ENCODE measurements around the gene FGF18.

Gene FGF18

DNA sequence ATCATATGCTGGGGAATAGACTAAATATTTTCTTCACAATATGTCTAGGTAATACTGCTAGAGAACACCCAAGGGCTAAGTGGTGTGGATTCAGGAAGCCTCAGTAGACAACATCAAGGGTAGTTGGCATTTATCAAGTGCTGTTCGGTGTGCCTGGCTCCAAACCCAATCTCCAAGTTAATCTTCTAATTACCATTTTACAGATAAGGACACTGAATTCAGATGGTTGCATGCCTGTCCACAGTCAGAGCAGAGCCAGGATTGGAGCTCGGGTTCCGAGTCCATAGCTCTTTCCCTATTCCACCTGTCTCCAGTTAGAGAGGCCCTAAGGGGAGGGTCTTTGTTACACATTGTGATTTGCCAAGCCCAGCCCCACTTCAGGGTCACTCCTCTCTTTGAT lies 58.2 kb downstream of the FGF18 start:
- TF ChIP-seq SIN3A (IDR thresholded peaks at IDR 0.05; ENCODE audit: borderline replicate concordance, insufficient read depth, low read length) = no peak
- no peak for TF ChIP-seq FOXP2 (optimal IDR thresholded peaks at IDR 0.05; ENCODE audit: borderline replicate concordance, extremely low read depth, extremely low read length, insufficient read depth)
- no peak for TF ChIP-seq POLR2AphosphoS5 (IDR thresholded peaks at IDR 0.05; ENCODE audit: low read depth, low read length)
- TF ChIP-seq TAF1 (IDR thresholded peaks at IDR 0.05; ENCODE audit: borderline replicate concordance, insufficient read depth, low read length) = no peak
- TF ChIP-seq, protein P1, sequence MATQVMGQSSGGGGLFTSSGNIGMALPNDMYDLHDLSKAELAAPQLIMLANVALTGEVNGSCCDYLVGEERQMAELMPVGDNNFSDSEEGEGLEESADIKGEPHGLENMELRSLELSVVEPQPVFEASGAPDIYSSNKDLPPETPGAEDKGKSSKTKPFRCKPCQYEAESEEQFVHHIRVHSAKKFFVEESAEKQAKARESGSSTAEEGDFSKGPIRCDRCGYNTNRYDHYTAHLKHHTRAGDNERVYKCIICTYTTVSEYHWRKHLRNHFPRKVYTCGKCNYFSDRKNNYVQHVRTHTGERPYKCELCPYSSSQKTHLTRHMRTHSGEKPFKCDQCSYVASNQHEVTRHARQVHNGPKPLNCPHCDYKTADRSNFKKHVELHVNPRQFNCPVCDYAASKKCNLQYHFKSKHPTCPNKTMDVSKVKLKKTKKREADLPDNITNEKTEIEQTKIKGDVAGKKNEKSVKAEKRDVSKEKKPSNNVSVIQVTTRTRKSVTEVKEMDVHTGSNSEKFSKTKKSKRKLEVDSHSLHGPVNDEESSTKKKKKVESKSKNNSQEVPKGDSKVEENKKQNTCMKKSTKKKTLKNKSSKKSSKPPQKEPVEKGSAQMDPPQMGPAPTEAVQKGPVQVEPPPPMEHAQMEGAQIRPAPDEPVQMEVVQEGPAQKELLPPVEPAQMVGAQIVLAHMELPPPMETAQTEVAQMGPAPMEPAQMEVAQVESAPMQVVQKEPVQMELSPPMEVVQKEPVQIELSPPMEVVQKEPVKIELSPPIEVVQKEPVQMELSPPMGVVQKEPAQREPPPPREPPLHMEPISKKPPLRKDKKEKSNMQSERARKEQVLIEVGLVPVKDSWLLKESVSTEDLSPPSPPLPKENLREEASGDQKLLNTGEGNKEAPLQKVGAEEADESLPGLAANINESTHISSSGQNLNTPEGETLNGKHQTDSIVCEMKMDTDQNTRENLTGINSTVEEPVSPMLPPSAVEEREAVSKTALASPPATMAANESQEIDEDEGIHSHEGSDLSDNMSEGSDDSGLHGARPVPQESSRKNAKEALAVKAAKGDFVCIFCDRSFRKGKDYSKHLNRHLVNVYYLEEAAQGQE (IDR thresholded peaks at IDR 0.05; ENCODE audit: insufficient read depth in 1 of 2, low read depth in 2 of 2, low read length in 2 of 2) = no peak

DNA sequence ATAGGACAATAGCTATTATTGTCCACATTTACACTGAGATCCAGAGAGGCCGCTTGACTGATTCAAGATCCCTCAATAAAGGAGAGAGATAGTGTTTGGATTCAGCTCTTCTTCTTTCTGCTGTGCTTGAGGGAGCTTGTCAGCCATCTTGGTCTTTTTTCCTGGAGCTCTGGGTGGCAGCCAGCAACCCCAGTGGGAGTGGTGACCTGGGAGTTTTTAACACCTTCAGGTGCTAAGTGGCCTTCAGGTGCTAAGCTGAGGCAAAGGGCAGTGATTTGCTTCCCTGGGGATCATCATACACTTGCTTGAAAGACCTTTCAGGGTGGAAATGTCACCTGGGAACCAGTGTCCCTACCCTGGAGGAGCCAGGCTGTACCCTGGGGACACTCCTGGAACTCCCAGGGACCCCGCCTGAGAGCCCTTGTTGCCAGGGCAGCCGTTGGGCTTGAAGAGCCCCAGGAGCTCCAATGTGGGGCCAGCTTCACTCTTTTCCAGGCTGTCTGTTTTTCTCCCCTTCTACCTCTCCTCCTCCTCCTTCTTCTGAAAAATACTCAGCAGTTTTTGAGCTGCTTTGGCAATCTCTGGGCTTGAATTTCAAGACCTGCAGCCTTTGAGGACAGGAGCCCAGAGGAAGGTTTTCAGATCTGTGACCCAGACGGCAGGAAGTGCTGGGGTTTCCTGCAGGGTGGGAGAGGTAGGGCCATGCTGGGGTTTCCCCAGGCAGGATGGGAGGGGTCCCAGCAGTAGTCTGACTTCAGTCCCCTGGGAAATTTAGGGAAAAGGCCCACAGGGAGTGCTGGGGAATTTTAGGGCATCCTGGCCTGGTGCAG lies 59.7 kb downstream of the FGF18 start:
- TF ChIP-seq TAF1 (IDR thresholded peaks at IDR 0.05; ENCODE audit: borderline replicate concordance, insufficient read depth, low read length) (no peak), FOXP2 (optimal IDR thresholded peaks at IDR 0.05; ENCODE audit: borderline replicate concordance, extremely low read depth, extremely low read length, insufficient read depth) (no peak), SIN3A (IDR thresholded peaks at IDR 0.05; ENCODE audit: borderline replicate concordance, insufficient read depth, low read length) (no peak), POLR2AphosphoS5 (IDR thresholded peaks at IDR 0.05; ENCODE audit: low read depth, low read length) (no peak)
- TF ChIP-seq, protein P1 (IDR thresholded peaks at IDR 0.05; ENCODE audit: insufficient read depth in 1 of 2, low read depth in 2 of 2, low read length in 2 of 2) = no peak

DNA sequence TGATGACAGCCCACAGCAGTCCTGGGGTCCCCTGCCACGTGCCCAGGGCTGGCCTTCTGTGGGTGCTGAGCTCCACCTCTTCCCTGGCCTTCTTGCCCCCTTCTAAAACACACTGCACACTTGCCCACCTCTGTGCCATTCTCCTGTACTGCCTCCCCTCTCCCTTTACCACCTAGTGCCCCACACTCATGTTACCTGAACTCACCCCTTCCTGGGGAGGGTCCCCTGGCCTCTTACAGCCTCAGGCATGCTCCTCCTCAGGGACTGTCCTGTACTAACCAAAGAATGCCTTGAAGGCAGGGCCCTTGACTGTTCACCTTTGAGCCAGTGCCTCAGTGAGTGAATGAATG lies 60.3 kb downstream of the FGF18 start:
- TF ChIP-seq POLR2AphosphoS5 (IDR thresholded peaks at IDR 0.05; ENCODE audit: low read depth, low read length) (no peak), SIN3A (IDR thresholded peaks at IDR 0.05; ENCODE audit: borderline replicate concordance, insufficient read depth, low read length) (no peak), TAF1 (IDR thresholded peaks at IDR 0.05; ENCODE audit: borderline replicate concordance, insufficient read depth, low read length) (no peak), FOXP2 (optimal IDR thresholded peaks at IDR 0.05; ENCODE audit: borderline replicate concordance, extremely low read depth, extremely low read length, insufficient read depth) (no peak)
- TF ChIP-seq, protein P1 (IDR thresholded peaks at IDR 0.05; ENCODE audit: insufficient read depth in 1 of 2, low read depth in 2 of 2, low read length in 2 of 2) = no peak

DNA sequence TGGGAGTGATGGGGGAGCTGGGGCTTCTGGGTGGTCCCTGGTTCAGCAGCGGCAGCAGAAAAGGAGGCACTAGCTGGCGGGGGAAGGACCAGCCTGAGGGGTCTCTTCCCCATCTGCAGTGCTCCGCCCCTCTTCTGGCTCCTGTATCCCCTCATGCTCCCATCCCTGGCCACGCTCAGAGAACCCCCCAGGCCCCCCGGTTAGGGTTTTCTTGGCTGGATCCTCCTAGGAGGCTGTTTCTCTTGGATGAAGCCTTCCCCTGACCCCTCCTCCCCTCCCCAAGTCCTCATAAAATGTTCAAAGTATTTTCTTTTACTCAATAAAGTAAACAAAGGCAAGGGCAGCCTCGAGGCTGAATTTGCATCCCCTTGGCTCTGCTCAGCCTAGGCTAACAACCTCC lies 60.8 kb downstream of the FGF18 start:
- TF ChIP-seq SIN3A (IDR thresholded peaks at IDR 0.05; ENCODE audit: borderline replicate concordance, insufficient read depth, low read length) = no peak
- TF ChIP-seq POLR2AphosphoS5 (IDR thresholded peaks at IDR 0.05; ENCODE audit: low read depth, low read length) = no peak
- no peak for TF ChIP-seq FOXP2 (optimal IDR thresholded peaks at IDR 0.05; ENCODE audit: borderline replicate concordance, extremely low read depth, extremely low read length, insufficient read depth)
- no peak for TF ChIP-seq TAF1 (IDR thresholded peaks at IDR 0.05; ENCODE audit: borderline replicate concordance, insufficient read depth, low read length)
- TF ChIP-seq, protein P1 (IDR thresholded peaks at IDR 0.05; ENCODE audit: insufficient read depth in 1 of 2, low read depth in 2 of 2, low read length in 2 of 2) = no peak
